A673 (cell line): Measurements from ENCODE around the gene PRLR.

Experiments used
- EZH2 ChIP-seq: fragments of 200-600 bp; sonication (generic); IDR thresholded peaks from 2 replicates; pipeline ENCODE4 v1.6.1; 2017; ENCODE audit warnings: borderline replicate concordance, low read depth, mild to moderate bottlenecking, mixed read lengths, antibody characterized with exemption, low read length; ENCODE audit not compliant: poor library complexity, severe bottlenecking
- TF ChIP-seq, protein P1 (sequence below): fragments of 300-800, 200-600 bp; sonication (generic); conservative IDR thresholded peaks from 2 replicates; pipeline ENCODE4 v1.5.1; 2017; ENCODE audit warnings: low read depth, mild to moderate bottlenecking, antibody characterized with exemption, low read length, moderate library complexity, mixed read lengths

DNA sequence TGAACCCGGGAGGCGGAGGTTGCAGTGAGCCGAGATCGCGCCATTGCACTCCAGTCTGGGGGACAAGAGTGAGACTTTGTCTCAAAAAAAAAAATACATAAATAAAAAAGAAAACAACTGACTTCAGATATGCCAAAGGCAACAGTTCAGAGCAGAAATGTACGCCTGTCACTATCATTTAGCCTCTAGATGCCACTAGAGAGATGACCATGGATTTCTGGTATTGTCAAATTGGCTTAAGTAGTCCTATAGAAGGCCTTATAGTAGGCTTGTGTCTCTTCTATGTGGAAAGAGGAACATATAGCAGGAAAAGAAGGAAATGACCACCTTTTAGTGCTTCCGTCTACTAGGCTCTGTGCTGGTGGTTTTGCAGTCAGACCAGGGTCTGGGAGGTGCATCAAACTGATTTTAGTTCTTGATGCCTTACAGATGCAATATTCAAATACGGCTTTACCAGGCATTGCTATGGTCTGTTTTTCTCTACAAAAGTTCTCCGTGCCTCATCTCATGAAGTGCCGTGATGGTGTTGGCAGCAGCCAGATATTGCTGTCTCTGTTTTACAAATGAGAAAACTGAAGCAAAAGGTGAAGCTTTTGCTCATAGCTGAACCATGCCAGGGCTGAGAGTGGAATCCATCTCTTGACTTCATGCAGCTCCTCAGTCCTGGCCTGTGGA is 199.7 kb downstream of the PRLR start:
- TF ChIP-seq EZH2, result no peak
- TF ChIP-seq, protein P1, sequence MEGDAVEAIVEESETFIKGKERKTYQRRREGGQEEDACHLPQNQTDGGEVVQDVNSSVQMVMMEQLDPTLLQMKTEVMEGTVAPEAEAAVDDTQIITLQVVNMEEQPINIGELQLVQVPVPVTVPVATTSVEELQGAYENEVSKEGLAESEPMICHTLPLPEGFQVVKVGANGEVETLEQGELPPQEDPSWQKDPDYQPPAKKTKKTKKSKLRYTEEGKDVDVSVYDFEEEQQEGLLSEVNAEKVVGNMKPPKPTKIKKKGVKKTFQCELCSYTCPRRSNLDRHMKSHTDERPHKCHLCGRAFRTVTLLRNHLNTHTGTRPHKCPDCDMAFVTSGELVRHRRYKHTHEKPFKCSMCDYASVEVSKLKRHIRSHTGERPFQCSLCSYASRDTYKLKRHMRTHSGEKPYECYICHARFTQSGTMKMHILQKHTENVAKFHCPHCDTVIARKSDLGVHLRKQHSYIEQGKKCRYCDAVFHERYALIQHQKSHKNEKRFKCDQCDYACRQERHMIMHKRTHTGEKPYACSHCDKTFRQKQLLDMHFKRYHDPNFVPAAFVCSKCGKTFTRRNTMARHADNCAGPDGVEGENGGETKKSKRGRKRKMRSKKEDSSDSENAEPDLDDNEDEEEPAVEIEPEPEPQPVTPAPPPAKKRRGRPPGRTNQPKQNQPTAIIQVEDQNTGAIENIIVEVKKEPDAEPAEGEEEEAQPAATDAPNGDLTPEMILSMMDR, result no peak
